Measurements from ENCODE around the gene PPM1A. TPM values are rescaled to one million over a fixed set of nuclear protein-coding genes. Genes with fewer than 3 reads are reported as not detected.

PPM1A gene
- 105 TPM for total RNA-seq

DNA sequence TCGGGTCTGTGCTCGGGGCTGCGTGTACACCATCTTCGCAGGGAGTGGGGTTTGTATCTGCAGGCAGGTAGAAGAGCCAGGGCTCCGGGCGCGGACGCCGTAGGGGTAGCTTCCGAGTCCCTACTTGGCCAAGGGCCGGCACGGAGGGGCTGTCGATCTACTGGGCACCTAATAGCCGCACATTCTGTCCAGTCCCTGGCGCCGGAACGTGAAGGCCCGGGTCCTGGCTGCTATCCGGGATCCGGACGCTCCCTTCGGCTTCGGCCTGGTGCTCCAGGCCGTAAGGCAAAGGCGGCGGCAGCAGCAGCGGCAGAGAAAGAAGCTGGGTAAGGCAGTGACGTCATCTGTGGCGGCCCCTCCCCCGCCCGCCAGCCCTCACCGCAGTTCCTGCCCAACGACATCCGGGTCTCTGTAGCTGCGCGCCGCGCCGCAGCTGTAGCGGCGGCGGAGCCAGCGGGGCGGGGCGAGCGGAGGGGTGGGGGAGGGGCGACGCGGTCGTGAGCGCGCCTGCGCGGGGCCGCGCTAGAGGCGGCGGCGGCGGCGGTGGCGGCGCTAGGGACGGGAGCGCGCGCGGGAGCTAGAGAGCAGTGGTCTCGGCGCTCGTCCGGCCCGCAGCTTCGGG is at the start of gene PPM1A:
TSS of gene PPM1A (plus strand) at position 525 of the 622 bp plus-strand sequence. CDS start 33,483 bp downstream, outside the sequence.
- no peaks in the 10 kb centered on the region for H3K27me3 ChIP-seq (ENCODE audit: insufficient read depth, low read length)
- peak within 1 kb of the TSS; percentile 68 for H3K4me3 ChIP-seq (ENCODE audit: low read length)
- no peaks in the 10 kb centered on the region for H3K9me3 ChIP-seq (ENCODE audit: low read depth, low read length)
- H3K4me1 ChIP-seq (ENCODE audit: insufficient read depth, low read length), result peaks cover 27% of the 10 kb centered on the region

DNA sequence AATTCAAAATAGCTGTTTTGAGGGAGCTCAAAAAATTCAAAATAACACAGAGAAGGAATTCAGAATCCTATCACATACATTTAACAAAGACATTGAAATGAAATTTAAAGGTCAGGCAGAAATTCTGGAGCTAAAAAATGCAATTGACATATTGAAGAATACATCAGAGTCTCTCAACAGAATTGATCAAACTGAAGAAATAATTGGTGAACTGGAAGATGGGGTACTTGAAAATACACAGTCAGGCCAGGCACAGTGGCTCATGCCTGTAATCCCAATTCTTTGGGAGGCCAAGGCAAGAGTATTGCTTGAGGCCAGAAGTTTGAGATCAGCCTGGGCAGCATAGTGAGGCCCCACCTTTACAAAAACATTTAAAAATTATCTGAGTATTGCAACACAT is 49.7 kb upstream of the PPM1A start:
- Histone ChIP-seq H3K27me3 (ENCODE audit: insufficient read depth, low read length) (no peaks in the 10 kb centered on the region), H3K4me1 (ENCODE audit: insufficient read depth, low read length) (peaks cover 6% of the 10 kb centered on the region), H3K4me3 (ENCODE audit: low read length) (no peak overlapping the region), H3K9me3 (ENCODE audit: low read depth, low read length) (no peaks in the 10 kb centered on the region)

DNA sequence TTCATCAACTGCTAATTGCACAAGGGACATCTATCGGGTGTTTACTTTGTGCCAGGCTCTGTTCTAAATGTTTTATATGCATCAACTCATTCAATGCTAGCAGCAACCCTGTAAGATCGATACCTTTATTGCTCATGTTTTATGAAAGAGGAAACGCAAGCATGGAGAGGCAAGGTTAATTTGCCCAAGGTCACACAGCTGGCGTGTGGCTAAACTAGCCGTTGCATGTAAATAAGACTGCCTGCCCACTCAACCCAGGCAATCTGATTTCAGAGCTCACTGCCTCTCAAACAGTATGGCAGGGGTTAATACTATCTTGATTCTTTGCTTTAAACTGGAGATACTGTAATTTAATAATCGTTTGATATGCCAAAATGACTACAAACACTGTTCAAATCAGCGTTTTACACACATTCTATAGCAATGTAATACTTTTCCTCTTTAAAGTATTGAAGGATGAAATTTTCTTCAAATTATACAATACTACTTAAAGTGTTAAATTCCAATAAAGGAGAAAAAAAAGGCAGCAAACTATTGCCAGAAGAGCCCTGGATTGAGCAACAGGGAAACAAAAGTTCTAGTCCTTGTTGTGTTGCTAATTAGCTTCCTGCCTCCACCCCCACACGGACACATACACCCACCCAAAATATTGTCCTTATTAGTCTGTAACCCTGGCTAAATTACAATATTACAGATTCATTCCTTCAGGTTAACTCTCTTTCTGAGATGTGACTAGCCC is 44.7 kb upstream of the PPM1A start:
- Histone ChIP-seq H3K9me3 (ENCODE audit: low read depth, low read length) (no peaks in the 10 kb centered on the region), H3K27me3 (ENCODE audit: insufficient read depth, low read length) (no peaks in the 10 kb centered on the region), H3K4me3 (ENCODE audit: low read length) (no peak overlapping the region)

DNA sequence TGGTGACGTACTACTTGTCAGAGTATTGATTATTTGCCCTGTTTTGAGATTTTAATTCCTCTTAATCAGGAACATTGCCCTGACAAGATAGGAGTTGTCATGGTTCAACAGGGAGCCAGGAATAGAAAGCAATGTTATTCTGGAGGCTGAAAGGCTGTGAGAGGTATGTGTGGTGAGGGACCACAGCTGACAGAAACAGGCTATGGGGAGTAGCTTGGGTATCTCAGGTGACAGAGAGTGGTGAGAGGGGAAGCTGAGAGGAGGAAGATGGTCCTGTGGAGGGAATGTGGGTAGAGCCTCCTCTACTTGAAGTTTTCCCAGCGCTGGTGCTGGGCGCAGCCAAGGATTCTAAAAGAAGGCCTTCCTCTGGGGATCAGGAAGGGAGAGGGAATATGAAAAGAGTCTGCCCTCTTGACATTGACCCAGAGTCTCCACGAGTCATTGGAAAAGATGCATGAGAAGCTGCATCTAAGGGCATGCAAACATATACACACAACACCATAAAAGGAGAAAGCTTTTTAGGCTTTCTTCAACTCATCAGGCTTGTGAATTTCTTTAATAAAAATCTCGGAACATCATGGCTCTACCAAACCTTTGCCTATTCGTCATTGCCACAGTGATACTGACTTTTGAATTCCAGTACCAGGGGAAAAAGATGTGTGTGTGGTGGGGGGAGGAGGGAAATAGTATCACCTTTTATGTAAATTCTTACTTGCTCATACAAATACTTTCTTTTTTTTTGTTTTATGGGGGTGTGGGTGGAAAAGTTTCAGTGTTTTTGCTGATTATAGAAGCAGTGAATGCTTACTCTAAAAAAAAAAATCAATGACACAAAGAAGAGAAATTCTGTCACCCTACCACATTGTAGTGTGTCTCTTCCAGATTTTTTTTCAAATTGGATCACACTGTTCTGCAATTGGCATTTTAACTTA is 43.9 kb upstream of the PPM1A start:
- H3K4me3 ChIP-seq (ENCODE audit: low read length), result no peak overlapping the region
- H3K4me1 ChIP-seq (ENCODE audit: insufficient read depth, low read length), result peaks cover 4% of the 10 kb centered on the region
- no peaks in the 10 kb centered on the region for H3K9me3 ChIP-seq (ENCODE audit: low read depth, low read length)
- no peaks in the 10 kb centered on the region for H3K27me3 ChIP-seq (ENCODE audit: insufficient read depth, low read length)

More for the DNA sequence above, 44.7 kb upstream of the PPM1A start:
- H3K4me1 ChIP-seq (ENCODE audit: insufficient read depth, low read length), result peaks cover 4% of the 10 kb centered on the region

DNA sequence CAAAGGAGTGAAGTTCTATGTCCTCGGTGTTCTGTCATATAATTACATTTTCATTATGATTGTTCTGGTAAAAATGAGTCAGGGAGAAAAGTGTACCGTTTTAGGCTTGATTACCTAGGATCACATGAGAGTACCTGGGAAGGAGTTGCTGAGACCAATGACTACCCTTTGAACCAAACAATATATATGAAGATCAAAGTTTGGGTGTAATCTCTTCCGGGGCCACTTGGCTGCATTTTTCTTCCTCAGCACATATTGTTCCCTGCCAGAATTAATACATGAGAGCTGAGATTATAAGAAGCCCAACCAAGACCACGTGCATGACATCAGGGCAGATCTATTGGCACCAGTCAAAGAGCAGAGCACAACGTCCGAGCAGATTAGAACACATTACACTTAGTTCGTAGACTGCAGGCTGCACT is 42.8 kb upstream of the PPM1A start:
- no peaks in the 10 kb centered on the region for H3K27me3 ChIP-seq (ENCODE audit: insufficient read depth, low read length)
- no peaks in the 10 kb centered on the region for H3K9me3 ChIP-seq (ENCODE audit: low read depth, low read length)
- H3K4me3 ChIP-seq (ENCODE audit: low read length), result no peak overlapping the region
- peaks cover 4% of the 10 kb centered on the region for H3K4me1 ChIP-seq (ENCODE audit: insufficient read depth, low read length)

DNA sequence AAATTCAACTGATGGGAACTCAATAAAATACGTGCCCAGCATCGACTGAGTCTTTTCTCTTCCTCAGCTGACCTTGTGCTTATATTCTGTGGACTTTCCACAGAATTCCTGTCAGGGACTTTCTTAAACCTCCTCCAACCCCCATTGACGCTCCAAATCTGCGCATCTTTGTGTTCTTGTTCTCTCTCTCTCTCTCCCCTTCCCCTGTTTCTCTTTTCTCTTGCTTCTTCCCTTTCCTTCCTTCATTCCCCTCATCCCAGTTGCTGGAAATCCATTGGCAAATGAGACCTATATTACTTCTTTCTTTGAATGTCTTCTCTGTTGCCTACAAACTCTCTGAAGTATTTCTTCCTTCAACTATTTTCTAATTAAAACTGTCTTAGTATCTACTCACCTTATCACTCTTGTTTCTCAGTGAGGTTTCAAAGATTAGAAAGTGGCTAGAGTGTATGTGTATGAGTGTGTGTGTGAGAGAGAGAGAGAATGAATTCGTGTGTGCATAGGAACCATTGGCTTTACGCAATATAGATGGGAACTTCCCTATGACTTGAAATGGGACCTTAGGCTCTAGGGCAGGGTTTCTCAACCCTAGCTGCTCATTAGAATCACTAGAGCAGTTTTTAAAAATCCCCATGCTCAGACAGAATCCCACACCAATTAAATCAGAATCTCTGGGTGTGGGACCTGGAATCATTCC is 42.0 kb upstream of the PPM1A start:
- no peaks in the 10 kb centered on the region for H3K27me3 ChIP-seq (ENCODE audit: insufficient read depth, low read length)
- H3K9me3 ChIP-seq (ENCODE audit: low read depth, low read length), result no peaks in the 10 kb centered on the region
- H3K4me3 ChIP-seq (ENCODE audit: low read length), result no peak overlapping the region

DNA sequence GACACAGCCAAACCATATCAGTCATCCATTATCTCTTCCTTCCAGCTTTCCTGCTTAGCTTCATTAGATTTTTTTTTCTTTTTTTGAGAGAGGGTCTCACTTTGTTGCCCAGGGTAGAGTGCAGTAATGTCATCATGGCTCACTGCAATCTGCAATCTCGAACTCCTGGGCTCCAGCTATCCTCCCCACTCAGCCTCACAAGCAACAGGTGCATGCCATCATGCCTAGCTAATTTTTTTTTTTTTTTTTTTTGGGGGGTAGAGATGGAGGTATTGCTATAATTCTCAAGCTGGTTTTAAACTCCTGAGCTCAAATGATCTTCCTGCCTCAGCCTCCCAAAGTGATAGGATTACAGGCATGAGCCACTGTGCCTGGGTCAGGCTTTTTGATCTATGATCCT is 38.3 kb upstream of the PPM1A start:
- peaks cover 4% of the 10 kb centered on the region for H3K4me1 ChIP-seq (ENCODE audit: insufficient read depth, low read length)
- H3K9me3 ChIP-seq (ENCODE audit: low read depth, low read length), result no peaks in the 10 kb centered on the region
- H3K27me3 ChIP-seq (ENCODE audit: insufficient read depth, low read length), result no peaks in the 10 kb centered on the region
- no peak overlapping the region for H3K4me3 ChIP-seq (ENCODE audit: low read length)

More for the DNA sequence above, 42.0 kb upstream of the PPM1A start:
- H3K4me1 ChIP-seq (ENCODE audit: insufficient read depth, low read length), result peaks cover 4% of the 10 kb centered on the region

DNA sequence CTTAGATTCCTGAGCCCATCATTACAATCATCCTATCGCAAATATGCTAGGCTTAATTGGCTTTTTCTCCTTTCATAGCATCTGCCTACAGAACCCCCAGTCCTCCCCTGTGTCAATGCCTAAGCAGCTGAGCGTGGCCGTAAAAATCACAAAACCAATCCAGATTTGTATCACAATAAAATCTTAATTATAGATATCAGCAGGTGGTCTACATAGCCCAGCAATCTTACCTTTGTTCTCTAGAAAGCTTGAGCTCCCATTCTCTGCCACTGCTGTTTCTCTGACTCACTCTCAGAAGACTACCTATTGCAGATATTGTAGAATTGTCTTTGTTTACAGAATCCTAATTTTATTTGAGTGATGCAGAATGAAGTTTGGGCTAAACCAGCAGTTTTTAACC is 37.9 kb upstream of the PPM1A start:
- Histone ChIP-seq H3K27me3 (ENCODE audit: insufficient read depth, low read length) (no peaks in the 10 kb centered on the region), H3K4me1 (ENCODE audit: insufficient read depth, low read length) (peaks cover 4% of the 10 kb centered on the region), H3K9me3 (ENCODE audit: low read depth, low read length) (no peaks in the 10 kb centered on the region), H3K4me3 (ENCODE audit: low read length) (no peak overlapping the region)

DNA sequence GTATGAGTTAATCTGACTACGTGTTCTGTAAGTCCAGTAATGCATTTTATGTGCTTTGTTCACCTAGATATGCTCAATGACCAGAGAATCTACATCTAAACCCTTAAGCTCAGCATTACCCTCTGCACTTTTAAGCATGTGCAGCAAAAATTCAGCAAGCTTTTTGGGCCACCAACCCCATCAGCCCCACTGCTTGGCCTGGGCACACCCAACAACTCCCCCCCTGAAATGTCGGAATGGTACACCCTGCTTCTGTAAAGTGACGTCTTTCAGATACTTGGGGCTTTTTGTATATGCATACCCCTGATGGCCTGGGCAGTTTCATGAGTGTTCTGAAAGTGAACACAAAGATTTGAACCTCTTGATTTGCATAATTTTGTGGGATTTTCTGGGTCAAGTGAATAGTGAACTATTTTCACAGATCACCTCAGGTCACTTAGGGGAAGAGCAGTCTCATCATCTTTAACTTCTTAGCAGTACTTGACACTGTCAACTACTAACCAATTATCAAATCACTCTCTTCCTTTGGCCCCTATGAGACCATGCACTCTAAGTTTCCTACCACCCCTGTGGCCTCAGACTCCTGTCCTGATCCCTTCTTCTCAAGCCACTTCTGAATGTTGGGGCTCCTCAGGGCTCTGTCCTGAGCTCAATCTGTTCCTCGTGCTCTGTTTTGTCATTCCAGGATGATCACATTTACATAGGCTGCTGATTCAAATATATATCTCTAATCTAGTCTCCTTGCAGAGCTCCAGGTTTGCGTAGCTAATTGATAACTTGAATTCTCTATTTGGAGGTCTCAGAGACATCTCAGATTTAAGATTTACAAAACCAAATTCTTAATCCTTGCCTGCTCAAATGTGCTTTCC is 36.3 kb upstream of the PPM1A start:
- Histone ChIP-seq H3K4me1 (ENCODE audit: insufficient read depth, low read length) (no peaks in the 10 kb centered on the region), H3K4me3 (ENCODE audit: low read length) (no peak overlapping the region), H3K9me3 (ENCODE audit: low read depth, low read length) (no peaks in the 10 kb centered on the region), H3K27me3 (ENCODE audit: insufficient read depth, low read length) (no peaks in the 10 kb centered on the region)

DNA sequence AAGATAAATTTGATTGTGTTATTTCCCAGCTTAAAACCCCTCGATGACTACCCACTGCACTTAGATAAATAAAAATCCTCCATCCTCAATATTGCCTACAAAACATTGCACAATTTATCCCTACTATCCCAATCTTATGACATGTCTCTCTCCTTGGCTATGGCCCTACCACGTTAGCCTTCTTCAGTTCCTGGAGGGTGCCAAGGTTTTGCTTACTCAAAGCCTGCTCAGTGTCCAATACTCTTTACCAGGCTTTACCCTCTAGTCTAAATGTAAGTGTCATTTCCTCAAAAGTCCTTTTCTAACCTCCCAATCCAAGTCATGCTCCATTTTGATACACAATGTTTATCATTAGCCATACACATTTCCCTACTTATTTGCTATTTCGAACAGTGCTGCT is 35.0 kb upstream of the PPM1A start:
- no peak overlapping the region for H3K4me3 ChIP-seq (ENCODE audit: low read length)

DNA sequence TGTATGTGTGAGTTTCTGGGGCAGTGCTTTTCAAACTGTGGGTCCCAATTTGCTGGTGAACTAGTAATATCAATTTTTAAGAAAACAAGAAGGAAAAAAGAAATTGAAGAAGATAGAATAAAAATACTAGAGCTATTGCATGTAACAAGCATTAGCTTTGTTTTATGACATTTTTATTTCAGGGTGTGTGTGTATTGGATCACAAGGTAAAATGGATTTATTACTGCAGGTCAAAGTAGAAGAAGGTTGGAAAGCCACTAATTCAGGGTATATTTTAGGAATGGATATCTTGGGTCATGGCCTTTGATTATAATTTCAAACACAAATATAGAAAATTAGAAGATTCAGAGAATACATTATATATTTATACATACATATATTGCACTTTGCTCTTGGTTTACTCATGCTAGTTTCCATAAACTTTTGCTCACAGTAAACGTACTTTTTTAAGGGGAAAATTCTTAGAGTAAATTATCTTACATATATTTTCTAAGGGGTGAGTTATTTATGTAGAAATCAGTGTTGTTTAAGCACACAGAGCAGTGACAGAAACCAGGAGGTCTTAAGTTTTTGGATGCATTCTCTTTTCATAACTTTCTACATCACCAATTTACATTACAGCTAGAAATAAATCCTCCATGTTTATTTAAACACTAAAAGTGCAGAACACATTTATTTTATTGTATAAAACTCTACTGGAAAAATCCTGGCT is 34.5 kb upstream of the PPM1A start:
- Histone ChIP-seq H3K4me1 (ENCODE audit: insufficient read depth, low read length) (no peaks in the 10 kb centered on the region), H3K27me3 (ENCODE audit: insufficient read depth, low read length) (no peaks in the 10 kb centered on the region), H3K4me3 (ENCODE audit: low read length) (no peak overlapping the region), H3K9me3 (ENCODE audit: low read depth, low read length) (no peaks in the 10 kb centered on the region)

More for the DNA sequence above, 35.0 kb upstream of the PPM1A start:
- Histone ChIP-seq H3K27me3 (ENCODE audit: insufficient read depth, low read length) (no peaks in the 10 kb centered on the region), H3K9me3 (ENCODE audit: low read depth, low read length) (no peaks in the 10 kb centered on the region), H3K4me1 (ENCODE audit: insufficient read depth, low read length) (no peaks in the 10 kb centered on the region)

DNA sequence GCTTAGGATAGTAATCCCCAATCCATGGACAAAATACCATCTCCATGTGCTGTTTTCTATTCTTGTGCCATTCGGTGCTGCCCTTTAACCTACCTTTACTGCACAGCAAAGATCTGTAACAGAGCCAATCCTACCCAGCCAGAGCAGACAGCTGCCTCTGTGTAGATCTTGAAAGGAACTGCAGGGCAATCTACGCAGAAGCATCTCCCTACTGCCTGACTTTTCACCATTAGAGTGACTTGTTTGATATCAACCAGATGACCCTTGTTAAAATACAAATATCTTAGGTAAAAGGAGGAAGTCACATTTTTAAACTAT is 33.9 kb upstream of the PPM1A start:
- H3K27me3 ChIP-seq (ENCODE audit: insufficient read depth, low read length), result no peaks in the 10 kb centered on the region
- no peaks in the 10 kb centered on the region for H3K4me1 ChIP-seq (ENCODE audit: insufficient read depth, low read length)
- no peak overlapping the region for H3K4me3 ChIP-seq (ENCODE audit: low read length)
- H3K9me3 ChIP-seq (ENCODE audit: low read depth, low read length), result no peaks in the 10 kb centered on the region

DNA sequence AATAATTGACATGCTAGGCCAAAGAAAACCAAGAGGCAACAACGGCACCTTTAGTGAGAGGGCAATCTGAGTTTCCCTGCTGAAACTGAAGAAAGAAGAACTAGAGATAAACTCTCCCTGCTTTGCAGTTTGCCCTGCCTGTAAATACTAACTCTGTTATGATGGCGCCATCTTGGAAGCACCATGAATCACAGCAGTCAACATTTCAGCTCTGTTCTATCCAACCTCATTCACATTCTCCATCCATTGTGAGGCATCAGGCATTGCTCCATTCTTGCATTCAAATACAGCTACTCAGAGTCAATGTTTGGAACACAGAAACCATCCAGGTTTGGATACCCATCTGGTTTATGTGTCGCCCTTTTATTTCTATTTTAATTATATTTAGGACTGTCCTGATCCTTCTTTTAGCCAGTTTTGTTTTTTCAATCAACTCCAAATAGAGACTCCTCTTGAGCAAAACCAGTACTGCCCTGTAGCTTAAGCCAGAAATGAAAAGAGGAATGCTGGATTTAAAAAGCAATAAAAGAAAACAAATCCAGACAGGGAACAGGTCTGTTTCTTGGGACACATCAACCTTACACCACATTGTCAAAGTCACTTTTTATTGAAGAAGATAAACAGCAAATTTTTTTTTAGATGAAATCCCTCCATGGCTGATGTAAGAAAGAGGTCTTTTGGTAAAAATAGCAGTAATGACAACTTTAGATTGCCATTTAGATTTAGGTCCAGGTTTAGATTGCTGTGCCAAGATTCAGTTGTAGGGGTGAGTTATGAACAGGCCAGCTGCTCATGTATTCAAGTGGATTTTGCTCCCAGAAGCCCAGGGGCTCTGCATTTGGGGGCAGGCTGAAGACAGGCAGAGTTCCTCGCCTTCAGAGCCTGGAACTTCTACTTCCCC is 33.3 kb upstream of the PPM1A start:
- Histone ChIP-seq H3K4me1 (ENCODE audit: insufficient read depth, low read length) (no peaks in the 10 kb centered on the region), H3K9me3 (ENCODE audit: low read depth, low read length) (no peaks in the 10 kb centered on the region), H3K4me3 (ENCODE audit: low read length) (no peak overlapping the region), H3K27me3 (ENCODE audit: insufficient read depth, low read length) (no peaks in the 10 kb centered on the region)

All from mononuclear cell (primary cell).